ENCODE results near the gene ZNF101.
A peak's percentile ranks its signal among the peaks of the same experiment; 100 is the strongest.

The ZNF101 gene

GRCh38 chr19:19711934-19712828, 43.5 kb downstream of the ZNF101 start:
- no peak for DNase-seq (ENCODE audit: low spot score)

GRCh38 chr19:19719798-19720197, 51.2 kb downstream of the ZNF101 start:
- no peak for DNase-seq (ENCODE audit: low spot score)

GRCh38 chr19:19721896-19722295, 53.3 kb downstream of the ZNF101 start:
- no peak for DNase-seq (ENCODE audit: low spot score)

GRCh38 chr19:19732579-19733501, 64.2 kb downstream of the ZNF101 start, which contains the start of gene ZNF14:
Gene ZNF14 (minus strand): TSS chr19:19733112. CDS start chr19:19732958, 154 bp downstream.
- DNase-seq (ENCODE audit: low spot score), result peak; percentile 96
